DND-41 (cell line): Measurements from ENCODE around the gene LAD1.

Experiments used
- CTCF ChIP-seq: IDR thresholded peaks from 2 replicates; pipeline ENCODE4 v1.5.1; 2012; ENCODE audit warnings: borderline replicate concordance, low read length, moderate library complexity, mild to moderate bottlenecking; ENCODE audit not compliant: poor library complexity, severe bottlenecking; ENCODE audit errors: extremely low read depth
- EZH2 ChIP-seq: IDR thresholded peaks from 3 replicates; pipeline ENCODE4 v1.6.1; 2012; ENCODE audit warnings: borderline replicate concordance, low read depth, mild to moderate bottlenecking, moderate library complexity, low read length, inconsistent platforms; ENCODE audit not compliant: severe bottlenecking

GRCh38 chr1:201422436-201423030 is 23.4 kb upstream of the LAD1 start:
- TF ChIP-seq CTCF = no peak
- TF ChIP-seq EZH2 = no peak
